Measurements from ENCODE around the gene HELZ2. TPM values are rescaled to one million over a fixed set of nuclear protein-coding genes. Genes with fewer than 3 reads are reported as not detected.

The HELZ2 gene
- total RNA-seq, 2 donors from 2014 or later = 37.1 to 46.1 TPM

- no peak for DNase-seq (ENCODE audit: low spot score)
- Histone ChIP-seq H3K4me3 (no peak overlapping the region), H3K27me3 (replicated peaks; ENCODE audit: insufficient read depth) (no peaks in the 10 kb centered on the region), H3K27ac (no peak overlapping the region), H3K9me3 (no peaks in the 10 kb centered on the region), H3K36me3 (no peaks in the 10 kb centered on the region), H3K4me1 (replicated peaks) (peaks cover 3% of the 10 kb centered on the region)
- TF ChIP-seq POLR2A (IDR thresholded peaks at IDR 0.05) (no peak), CTCF (IDR thresholded peaks at IDR 0.05) (no peak), POLR2AphosphoS5 (IDR thresholded peaks at IDR 0.05) (no peak)
- 83% methylated on average over 44 of the region's 46 CpGs for WGBS
- intact Hi-C loops (cut with DNase I) = no loop called here
Observed at GRCh38 chr20:63568986-63569949, 4.8 kb downstream of the HELZ2 start.

- DNase-seq (ENCODE audit: low spot score) = no peak
- TF ChIP-seq CTCF (IDR thresholded peaks at IDR 0.05) = no peak
- TF ChIP-seq POLR2A (IDR thresholded peaks at IDR 0.05) = no peak
- TF ChIP-seq POLR2AphosphoS5 (IDR thresholded peaks at IDR 0.05) = no peak
- H3K36me3 ChIP-seq = no peaks in the 10 kb centered on the region
- no peak overlapping the region for H3K27ac ChIP-seq
- peaks cover 3% of the 10 kb centered on the region for H3K4me1 ChIP-seq (replicated peaks)
- H3K27me3 ChIP-seq (replicated peaks; ENCODE audit: insufficient read depth) = no peaks in the 10 kb centered on the region
- 86% methylated on average over 43 of the region's 43 CpGs for WGBS
- no peaks in the 10 kb centered on the region for H3K9me3 ChIP-seq
- H3K4me3 ChIP-seq = no peak overlapping the region
- intact Hi-C loops (cut with DNase I) = no loop called here
Observed at GRCh38 chr20:63568170-63568981, 5.7 kb downstream of the HELZ2 start.

- Histone ChIP-seq H3K9me3 (no peaks in the 10 kb centered on the region), H3K27me3 (replicated peaks; ENCODE audit: insufficient read depth) (no peaks in the 10 kb centered on the region), H3K27ac (no peak overlapping the region), H3K36me3 (peaks cover 0 to under 1% of the 10 kb centered on the region in 2 donors), H3K4me1 (replicated peaks) (no peaks in the 10 kb centered on the region), H3K4me3 (no peak overlapping the region)
- intact Hi-C loops (cut with DNase I) = no loop called here
- no peak for DNase-seq (ENCODE audit: low spot score)
- WGBS = 90% methylated on average over 36 of the region's 37 CpGs
- TF ChIP-seq POLR2A (IDR thresholded peaks at IDR 0.05) = no peak
- no peak for TF ChIP-seq POLR2AphosphoS5 (IDR thresholded peaks at IDR 0.05)
- no peak for TF ChIP-seq CTCF (IDR thresholded peaks at IDR 0.05)
Observed at GRCh38 chr20:63567386-63568169, 6.5 kb downstream of the HELZ2 start.

GRCh38 chr20:63567136-63567385 lies 7.0 kb downstream of the HELZ2 start:
- Histone ChIP-seq H3K27ac (no peak overlapping the region), H3K9me3 (no peaks in the 10 kb centered on the region), H3K4me3 (no peak overlapping the region), H3K36me3 (peaks cover 0 to 5% of the 10 kb centered on the region in 2 donors), H3K4me1 (replicated peaks) (no peaks in the 10 kb centered on the region), H3K27me3 (replicated peaks; ENCODE audit: insufficient read depth) (no peaks in the 10 kb centered on the region)
- no peak for DNase-seq (ENCODE audit: low spot score)
- TF ChIP-seq POLR2AphosphoS5 (IDR thresholded peaks at IDR 0.05) (no peak), CTCF (IDR thresholded peaks at IDR 0.05) (no peak), POLR2A (IDR thresholded peaks at IDR 0.05) (no peak)
- WGBS = 90% methylated on average over 22 of the region's 22 CpGs
- intact Hi-C loops (cut with DNase I) = no loop called here
